ENCODE data around the gene CPSF4.
"Not testable (repeated sequence)": the region's sequence is repeated elsewhere in the genome, so short reads cannot be mapped to it uniquely, and the experiment has no call there.

Gene CPSF4

DNA sequence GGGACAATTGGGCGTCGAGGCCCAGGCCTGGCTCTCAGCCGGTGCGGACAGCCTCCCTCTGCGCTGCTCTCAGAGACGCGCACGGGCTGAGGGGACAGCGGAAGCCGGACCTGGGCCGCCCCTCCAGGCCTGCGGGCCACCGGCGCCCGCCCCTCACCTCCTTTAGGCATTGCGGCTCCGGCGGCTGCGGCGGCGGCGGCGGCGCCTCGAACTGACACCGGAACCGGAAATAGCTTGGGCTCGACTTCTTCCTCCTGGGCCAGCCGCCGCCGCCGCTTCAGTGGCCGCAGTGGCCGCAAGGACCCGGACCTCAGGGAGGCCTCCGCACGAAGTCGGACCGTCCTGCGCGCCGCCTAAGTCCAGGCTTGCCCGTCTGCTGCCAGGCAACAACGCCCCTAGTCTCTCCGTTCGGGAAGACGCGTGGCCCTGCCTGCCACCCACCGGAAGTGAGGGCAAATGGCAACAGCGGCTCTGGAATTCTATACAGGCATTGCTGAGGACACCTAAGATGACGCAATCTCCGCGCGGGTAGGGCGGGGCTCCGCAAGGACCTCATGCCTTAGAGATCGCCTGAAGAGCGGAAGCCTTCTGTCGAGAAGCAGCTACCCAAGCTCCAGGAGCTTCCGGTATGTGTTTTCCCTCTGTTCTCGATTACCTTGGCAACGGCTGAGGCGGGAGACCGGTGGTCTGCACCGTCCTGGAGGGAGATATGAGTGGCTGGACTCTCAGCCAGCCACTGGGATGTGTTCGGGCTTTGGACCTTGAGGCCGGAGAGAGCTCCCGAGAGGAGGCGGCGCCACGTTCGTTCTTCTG is 30.2 kb upstream of the CPSF4 start, which contains the start of the genes BUD31 and PDAP1:
Gene BUD31 (plus strand): TSS at position 591 of the 813 bp plus-strand sequence. CDS start 2,124 bp downstream, outside the sequence.
Gene PDAP1 (minus strand): TSS at position 219 of the 813 bp plus-strand sequence. CDS start 49 bp downstream, at position 170.
- DNase-seq: peak; percentile 99

DNA sequence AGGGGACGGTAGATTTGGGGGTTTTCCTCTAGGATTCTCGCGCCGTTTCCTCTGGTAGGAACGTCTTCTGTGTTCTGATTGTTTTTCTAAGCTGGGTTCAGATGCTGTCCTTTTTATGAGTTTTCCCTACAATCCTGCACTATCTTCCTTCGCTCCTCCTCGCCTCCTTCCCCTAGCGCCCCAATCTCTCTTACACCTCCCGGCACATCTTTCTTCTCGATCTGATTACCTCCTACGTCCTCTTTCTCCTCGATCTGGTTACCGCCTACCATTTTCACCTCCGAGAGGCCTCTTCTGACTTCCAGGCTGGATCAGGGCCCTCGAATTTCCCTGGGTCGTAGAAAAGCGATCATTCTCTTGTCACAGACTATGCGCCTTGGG is 29.6 kb upstream of the CPSF4 start:
- DNase-seq: peak; percentile 67

DNA sequence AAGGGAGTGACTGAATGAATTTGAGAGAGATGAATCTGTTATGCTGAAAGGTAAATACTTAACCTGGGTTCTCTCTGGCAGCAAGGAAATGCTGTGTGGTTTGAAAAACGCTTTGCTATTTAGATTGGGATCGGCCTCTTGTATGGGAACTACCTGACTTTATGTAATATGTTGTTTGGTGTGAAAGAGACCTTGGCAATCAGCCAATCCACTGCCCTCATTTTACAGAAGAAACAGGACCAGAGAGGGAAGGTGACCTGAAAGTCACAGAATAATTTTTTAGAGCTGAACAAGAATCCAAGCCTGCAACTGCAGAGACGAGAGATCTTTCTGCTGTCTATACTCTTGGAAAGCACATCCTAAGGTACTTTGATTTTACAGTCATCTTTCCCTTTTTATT is 28.9 kb upstream of the CPSF4 start:
- DNase-seq: no peak

DNA sequence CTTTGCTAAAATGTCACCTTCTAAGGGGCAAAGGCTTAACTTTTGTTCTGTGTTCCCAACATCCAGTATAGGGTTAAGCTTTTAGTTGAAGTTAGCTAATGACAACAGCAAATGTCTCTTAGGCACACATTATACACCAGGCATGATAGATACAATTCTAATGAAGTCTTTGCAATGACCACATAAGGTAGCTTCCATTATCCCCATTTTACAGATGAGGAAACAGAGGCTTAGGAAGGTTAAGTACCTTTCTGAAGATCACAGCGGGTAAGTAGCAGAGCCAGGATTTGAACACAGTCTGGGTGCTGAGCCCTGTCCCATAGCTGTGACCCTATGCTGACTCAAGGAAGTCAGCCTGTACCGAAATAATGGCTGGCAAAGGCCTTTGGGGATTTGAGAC is 28.1 kb upstream of the CPSF4 start:
- DNase-seq: no peak

DNA sequence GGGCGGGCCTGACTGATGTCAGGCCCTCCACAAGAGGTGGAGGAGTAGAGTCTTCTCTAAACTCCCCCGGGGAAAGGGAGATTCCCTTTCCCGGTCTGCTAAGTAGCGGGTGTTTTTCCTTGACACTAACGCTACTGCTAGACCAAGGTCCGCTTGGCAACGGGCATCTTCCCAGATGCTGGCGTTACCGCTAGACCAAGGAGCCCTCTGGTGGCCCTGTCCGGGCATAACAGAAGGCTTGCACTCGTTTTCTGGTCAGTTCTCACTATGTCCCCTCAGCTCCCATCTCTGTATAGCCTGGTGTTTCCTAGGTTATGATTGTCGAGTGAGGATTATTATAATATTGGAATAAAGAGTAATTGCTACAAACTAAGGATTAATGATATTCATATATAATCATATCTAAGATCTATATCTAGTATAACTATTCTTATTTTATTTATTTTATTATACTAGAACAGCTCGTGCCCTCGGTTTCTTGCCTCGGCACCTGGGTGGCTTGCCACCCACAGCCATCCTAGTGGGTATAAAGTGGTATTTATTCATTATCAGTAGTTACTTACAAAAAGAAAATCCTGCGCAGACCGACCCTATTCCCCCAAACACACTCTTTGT is 23.1 kb upstream of the CPSF4 start:
- not testable (repeated sequence) for DNase-seq

DNA sequence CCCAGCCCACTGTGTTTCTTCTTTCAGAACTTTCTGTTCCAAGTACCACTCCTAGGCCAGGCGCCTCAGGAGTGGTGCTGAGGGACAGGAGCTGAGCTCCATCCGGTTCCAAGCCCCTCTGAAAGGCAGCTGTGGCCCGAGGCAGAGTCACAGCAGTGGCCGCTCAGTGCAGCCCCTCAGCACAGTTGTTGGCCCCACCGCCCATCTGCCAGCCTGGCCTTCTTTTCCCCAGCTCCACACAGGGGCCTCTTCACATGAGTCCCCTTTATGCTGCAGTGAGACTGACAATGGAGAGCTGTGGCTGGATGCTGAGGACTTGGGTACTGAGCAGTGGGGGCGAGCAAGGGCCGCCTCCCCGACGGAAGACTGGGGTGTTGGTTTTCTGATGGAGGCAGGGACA is 20.5 kb upstream of the CPSF4 start:
- no peak for DNase-seq

DNA sequence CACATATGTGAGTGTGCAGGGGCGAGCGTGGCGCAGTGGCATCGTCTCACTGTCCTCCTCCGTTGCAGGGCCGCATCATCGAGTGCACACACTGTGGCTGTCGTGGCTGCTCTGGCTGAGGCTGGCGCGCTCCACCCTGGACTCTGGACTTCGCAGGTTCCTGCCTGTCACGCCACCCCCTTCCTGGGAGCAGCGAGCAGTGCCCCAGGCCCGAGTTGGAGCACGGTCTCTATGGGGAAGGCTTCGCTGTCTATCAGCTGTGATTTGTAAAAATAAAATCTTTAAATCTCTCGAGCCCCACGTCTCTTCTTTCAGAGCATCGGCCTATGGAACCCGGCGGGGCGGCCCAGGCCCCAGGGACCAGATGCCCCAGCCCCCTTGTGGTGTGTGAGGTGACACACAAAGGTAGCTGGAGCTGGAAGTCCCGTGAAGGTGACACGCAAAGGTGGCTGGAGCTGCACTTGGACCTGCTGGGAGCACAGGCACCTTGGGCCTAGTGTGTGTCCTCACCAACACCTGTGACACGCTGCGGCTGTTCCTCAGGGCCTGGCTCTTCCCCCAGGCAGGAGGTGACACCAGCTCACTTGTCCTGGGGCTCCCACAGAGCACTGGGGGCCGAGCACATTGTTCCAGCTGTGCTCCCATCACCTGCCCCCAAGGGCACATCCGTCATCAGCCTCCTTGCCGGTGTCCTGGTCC is 19.3 kb upstream of the CPSF4 start:
- no peak for DNase-seq

DNA sequence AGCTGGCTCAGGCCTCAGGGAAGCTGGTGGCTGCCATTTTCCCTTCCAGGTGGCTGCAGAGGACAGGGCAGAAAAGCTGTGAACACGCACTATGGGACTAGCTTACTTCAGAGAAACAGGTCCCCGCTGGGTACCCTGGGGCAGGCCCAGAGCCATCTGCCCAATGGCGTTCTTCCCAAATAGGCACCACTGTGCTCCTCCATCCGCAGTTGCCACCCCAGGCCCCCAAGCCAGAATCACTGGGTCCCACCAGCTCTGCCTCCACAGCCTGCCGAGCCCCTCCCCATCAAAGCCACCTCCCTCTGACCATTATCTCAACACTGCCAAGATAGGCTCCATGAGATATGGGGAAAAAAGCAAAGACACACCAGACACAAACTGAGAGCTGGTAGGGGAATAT is 18.5 kb upstream of the CPSF4 start:
- no peak for DNase-seq

DNA sequence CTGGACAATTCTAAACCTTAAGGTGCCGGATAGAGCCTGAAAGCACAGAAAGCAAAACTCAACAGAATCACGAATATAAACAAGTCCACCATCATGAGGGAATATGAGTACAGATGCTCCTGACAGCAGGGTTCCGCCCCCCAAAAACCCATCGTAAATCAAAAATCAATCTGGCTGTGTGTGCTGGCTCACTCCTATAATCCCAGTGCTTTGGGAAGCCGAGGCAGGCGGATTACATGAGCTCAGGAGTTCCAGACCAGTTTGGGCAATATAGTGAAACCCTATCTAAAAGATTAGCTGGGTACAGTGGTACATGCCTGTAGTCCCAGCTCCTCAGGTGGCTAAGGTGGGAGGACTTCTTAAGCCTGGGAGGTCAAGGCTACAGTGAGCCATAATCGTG is 17.8 kb upstream of the CPSF4 start:
- DNase-seq: no peak

DNA sequence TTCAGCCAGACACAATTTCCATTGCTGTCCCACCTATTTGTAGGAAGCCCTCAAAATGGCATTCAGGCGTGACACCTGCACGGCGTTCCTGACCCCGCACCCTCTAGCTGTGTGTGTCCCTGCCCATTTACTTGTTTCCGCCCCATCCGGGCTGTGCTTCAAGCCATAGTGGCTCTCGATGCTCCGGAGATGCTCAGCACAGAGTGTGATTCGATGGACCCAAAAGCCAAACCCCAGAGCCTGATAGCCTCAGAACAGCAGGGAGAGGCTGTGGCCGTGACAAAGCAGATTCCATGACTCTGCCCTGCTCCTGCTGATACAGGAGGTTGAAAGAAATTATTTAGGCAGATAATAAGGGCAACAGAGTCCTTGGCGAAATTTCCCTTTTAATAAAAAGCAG is 16.6 kb upstream of the CPSF4 start:
- DNase-seq: no peak

DNA sequence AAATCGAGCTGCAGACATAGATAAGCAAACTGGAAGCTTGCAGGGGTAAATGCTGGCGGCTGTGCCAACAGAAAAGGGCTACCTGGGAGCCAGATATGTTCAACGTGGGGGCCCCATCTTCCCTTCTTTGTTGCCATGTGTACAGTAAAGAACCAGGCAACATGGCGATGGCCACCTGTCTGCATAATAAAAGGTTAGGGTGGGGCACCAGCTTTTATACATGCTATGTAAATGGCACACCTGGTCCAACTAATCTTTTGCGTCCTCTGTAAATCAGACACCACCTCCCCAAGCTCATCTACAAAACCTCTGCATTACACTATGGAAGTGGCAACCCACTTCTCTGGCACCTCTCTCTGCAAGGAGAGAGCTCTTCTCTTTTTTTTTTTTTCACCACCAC is 16.1 kb upstream of the CPSF4 start:
- no peak for DNase-seq

DNA sequence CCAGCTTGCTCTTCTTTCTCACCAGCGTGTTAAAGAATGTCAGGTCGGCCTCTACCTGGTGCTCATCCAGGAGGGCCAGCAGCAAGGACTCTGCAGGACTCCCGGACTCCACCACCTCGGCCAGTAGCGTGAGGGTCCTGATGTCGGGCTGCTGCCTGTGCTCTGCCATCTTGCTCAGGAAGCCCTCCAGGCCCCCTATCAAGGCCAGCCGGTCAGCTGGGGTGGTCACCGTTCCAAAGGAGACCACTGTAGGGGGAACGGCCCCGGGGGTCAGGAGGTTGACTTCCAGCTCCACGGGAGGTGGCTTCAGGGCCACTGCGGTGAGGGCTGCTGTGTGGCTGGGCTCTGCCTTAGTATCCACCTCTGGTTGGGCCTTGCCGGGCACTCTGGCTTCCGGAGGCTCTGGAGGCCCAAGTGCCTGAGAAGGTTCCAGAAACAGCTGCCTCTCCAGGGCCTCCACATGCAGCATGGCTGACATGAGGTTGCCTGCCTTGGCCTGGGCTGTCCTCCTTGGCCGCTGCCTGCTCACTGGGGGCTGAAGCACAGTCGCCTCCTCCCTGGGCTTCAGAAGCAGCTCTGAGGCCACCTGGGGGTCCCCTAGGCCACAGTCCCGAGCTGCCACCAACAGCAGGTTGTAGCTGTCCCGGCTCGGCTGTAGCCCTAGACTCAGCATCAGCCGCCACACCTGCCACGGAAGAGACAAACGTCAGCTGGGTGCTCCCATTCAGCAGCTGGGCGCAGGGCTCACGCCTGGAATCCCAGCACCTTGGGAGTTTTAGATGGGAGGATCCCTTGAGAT is 13.6 kb upstream of the CPSF4 start:
- no peak for DNase-seq

DNA sequence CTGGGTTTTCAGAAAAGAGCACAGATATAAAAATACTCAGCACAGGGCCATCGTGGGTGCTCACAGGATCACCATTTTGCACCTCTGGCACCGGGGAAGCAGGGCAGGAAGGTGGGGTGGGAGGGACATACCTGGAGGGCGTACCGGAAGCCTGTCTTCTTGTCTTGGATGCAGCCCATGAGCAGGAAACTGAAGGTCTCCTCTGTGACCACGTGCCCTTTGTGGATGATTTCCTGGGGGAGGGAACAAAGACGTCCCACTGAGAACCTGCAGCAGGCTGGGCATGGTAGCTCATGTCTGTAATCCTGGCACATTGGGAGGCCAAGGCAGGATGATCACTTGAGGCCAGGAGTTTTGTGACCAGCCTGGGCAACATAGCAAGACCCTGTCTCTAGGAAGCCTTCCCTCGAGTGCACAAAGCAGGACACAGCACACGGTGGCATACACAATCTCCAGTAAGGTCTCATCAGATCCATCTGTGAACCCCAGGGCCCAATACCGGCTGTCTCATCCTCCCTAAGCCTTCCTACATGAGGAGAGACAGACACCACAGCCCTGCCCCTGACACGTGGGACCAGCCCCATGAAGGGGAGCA is 9.7 kb upstream of the CPSF4 start:
- DNase-seq: no peak

DNA sequence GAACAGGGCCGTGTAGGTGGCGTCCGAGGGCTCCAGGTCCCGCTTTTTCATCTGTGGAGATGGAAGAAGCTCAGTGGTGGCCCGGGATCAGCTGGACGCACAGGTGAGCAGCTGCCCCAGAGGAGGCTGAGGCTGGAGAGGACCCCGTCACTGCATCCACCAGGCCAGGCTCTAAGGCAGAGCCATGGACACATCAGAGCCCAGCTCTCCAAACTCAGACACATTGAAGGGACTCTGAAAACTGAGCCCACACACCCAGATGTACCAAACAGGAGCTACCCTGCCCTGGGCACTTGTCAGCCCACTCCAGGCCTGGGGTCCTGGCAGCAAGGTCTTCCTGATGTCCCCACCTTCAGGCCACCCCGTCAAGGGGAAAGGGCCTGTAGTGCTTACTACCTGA is 9.0 kb upstream of the CPSF4 start:
- no peak for DNase-seq

DNA sequence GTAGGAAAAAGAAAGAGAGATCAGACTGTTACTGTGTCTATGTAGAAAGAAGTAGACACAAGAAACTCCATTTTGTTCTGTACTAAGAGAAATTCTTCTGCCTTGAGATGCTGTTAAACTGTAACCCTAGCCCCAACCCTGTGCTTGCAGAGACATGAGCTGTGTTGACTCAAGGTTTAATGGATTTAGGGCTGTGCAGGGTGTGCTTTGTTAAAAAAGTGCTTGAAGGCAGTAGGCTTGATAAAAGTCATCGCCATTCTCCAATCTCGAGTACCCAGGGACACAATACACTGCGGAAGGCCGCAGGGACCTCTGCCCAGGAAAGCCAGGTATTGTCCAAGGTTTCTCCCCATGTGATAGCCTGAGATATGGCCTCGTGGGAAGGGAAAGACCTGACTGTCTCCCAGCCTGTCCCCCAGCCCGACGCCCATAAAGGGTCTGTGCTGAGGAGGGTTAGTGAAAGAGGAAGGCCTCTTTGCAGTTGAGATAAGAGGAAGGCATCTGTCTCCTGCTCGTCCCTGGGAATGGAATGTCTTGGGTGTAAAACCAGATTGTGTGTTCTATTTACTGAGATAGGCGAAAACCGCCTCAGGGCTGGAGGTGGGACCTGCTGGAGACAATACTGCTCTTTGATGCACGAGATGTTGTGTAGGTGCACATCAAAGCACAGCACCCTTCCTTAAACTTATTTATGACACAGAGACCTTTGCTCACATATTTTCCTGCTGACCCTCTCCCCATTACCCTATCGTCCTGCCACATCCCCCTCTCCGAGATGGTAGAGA is 6.8 kb upstream of the CPSF4 start:
- DNase-seq: not testable (repeated sequence)

DNA sequence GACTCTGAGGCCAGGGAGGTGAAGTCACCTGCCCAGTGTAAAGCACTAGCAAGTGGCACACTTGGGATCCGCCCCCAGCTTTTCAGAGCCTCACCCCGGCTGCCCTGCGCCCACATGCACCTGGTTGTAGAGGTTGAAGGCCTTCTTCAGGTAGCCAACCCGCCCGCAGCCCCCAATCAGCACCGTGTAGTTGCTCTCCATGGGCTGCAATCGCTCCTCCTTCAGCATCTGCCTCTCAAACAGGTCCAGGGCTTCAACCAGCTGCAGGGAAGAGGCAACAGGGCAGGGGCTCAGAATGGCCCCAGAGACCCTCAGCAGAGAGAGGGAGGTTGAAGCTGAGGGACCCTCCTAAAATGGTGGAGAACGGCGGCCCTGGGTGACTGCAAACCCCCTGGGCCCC is 5.6 kb upstream of the CPSF4 start:
- DNase-seq: no peak

DNA sequence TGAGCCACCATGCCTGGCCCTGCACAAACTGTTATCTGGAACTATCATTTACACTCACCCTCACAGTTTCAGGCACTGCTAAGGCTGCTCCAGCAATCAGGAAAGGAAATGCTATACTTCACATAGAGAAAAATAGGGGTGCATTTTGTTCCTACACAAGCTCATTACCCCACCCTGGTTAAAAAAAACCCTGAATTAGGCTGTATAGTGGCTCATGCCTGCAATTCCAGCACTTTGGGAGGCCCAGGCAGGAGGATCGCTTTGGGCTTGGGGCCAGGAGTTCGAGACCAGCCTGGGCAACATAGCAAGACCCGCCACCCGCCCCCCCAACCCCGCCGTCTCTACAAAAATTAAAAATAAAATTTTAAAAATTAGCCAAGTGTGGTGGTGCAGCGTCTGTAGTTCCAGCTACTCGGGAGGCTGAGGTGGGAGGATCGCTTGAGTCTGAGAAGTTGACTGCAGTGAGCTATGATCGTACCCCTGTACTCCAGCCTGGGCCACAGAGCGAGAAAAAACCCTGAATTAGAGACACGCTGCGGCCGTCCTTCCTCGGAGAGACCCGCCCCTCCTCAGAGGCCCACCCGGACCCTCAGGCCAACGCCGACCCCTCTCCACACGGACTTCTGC is 684 bp upstream of the CPSF4 start:
- DNase-seq: no peak

DNA sequence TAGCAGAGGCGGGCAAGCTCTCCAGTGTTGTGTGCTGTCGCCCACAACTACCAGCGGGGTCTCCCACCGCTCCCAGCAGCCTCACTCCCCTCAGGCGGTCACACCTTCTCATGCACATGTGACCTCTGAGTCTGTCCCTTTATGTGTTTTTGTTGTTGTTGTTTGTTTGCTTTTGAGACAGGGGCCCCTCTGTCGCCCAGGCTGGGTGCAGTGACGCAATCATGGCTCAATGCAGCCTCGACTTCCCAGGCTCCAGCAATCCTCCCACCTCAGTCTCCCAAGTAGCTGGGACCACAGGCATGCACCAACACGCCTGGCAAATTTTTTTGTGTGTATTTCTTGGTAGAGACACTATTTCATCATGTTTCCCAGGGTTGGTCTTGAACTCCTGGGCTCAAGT is 1.5 kb downstream of the CPSF4 start:
- DNase-seq: no peak

DNA sequence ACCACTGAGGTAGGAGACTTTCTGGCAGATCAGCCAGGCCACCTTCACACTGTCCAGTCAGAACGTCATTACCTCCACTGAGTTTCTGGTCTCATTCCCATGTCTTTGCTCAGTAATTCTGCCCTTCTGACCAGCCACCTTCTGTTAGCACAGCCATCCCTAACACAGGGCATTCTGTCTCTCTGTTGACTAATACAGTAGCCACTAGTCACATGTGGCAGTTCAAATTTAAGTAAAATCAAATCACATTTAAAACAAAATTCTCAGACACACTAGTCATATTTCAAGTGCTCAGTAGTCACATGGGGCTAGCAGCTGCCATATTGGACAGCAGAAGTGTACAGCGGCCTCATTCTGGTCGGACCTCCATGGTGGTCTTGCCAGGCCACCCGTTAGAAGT is 7.4 kb downstream of the CPSF4 start:
- no peak for DNase-seq

DNA sequence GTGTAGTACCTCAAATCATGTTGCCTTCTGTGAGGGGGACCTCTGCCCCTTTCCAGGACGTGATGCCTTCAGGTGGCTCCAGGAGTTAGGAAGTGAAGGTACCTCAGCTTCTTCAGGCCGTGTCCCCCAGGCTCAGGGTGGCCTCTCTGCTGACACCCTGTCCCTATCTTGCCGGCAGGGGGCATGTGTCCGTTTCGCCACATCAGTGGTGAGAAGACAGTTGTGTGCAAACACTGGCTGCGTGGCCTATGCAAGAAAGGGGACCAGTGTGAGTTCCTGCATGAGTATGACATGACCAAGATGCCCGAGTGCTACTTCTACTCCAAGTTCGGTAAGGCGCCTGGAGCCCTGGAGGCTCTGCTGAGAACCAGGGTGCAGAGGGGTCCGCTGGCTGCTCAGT is 9.2 kb downstream of the CPSF4 start:
- no peak for DNase-seq

DNA sequence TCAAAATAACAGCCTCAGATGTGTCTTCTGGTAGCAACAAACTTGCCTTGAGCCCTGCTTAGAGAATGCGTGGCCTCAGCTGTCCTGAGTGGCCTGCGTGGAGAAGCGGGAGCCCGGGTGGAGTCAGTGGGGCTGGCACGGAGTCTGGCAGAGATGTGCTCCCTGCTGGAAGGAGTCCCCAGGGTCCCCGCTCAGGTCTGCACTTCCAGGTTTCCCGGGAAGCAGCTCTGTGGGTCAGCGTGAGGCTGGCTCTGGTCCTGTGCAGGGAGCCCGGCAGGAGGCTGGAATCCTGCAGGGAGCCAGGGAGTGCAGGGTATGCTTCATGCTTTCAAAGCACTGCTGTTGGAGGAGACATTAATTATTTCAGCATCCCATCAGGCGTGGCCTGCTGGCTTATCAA is 10.1 kb downstream of the CPSF4 start:
- DNase-seq: no peak

Data from activated CD8-positive, alpha-beta memory T cell treated with anti-CD3 and anti-CD28 coated beads for 24 hours (primary cell).